ENCODE measurements around the gene SOS2. TPM values are rescaled to one million over a fixed set of nuclear protein-coding genes. Genes with fewer than 3 reads are reported as not detected.
A peak's percentile ranks its signal among the peaks of the same experiment; 100 is the strongest.

The SOS2 gene
- total RNA-seq, 1 donor from 2014 or later, result 81.9 TPM

- DNase-seq (ENCODE audit: low spot score in 2 of 2) (no peak), FAIRE-seq (no peak)
Observed at GRCh38 chr14:50121486-50121885, 109.9 kb downstream of the SOS2 start.

GRCh38 chr14:50117456-50117855 lies 113.9 kb downstream of the SOS2 start:
- no peak for FAIRE-seq
- no peak for DNase-seq (ENCODE audit: low spot score in 2 of 2)

GRCh38 chr14:50116966-50117365 lies 114.4 kb downstream of the SOS2 start:
- DNase-seq (ENCODE audit: low spot score in 2 of 2), result no peak
- FAIRE-seq, result no peak

- no peak for FAIRE-seq
- DNase-seq (ENCODE audit: low spot score in 2 of 2), result peak; percentile 87 to 88
Observed at GRCh38 chr14:50116181-50116956, 115.0 kb downstream of the SOS2 start, which contains the start of gene VCPKMT. Gene VCPKMT (minus strand): TSS chr14:50116572. CDS start chr14:50116552, 20 bp downstream.

- DNase-seq (ENCODE audit: low spot score in 2 of 2) (no peak), FAIRE-seq (no peak)
Observed at GRCh38 chr14:50113381-50114035, 117.9 kb downstream of the SOS2 start.

GRCh38 chr14:50110323-50111037 lies 120.9 kb downstream of the SOS2 start:
- DNase-seq (ENCODE audit: low spot score in 2 of 2) (no peak), FAIRE-seq (no peak)

- DNase-seq (ENCODE audit: low spot score in 2 of 2) (no peak), FAIRE-seq (no peak)
Observed at GRCh38 chr14:50109342-50109741, 122.0 kb downstream of the SOS2 start.

GRCh38 chr14:50107850-50108249 lies 123.5 kb downstream of the SOS2 start:
- DNase-seq (ENCODE audit: low spot score in 2 of 2), result no peak
- no peak for FAIRE-seq

- FAIRE-seq (no peak), DNase-seq (ENCODE audit: low spot score in 2 of 2) (no peak)
Observed at GRCh38 chr14:50106178-50106577, 125.2 kb downstream of the SOS2 start.

- DNase-seq (ENCODE audit: low spot score in 2 of 2) (no peak), FAIRE-seq (no peak)
Observed at GRCh38 chr14:50103558-50103957, 127.8 kb downstream of the SOS2 start.

- no peak for FAIRE-seq
- no peak for DNase-seq (ENCODE audit: low spot score in 2 of 2)
Observed at GRCh38 chr14:50101417-50101816, 130.0 kb downstream of the SOS2 start.

GRCh38 chr14:50100805-50101204 lies 130.6 kb downstream of the SOS2 start:
- no peak for DNase-seq (ENCODE audit: low spot score in 2 of 2)
- no peak for FAIRE-seq

- no peak for FAIRE-seq
Observed at GRCh38 chr14:50099335-50099734, 132.0 kb downstream of the SOS2 start.

GRCh38 chr14:50095895-50096294 lies 135.5 kb downstream of the SOS2 start:
- DNase-seq (ENCODE audit: low spot score in 2 of 2) (no peak), FAIRE-seq (no peak)

More at GRCh38 chr14:50099335-50099734, 132.0 kb downstream of the SOS2 start:
- DNase-seq (ENCODE audit: low spot score in 2 of 2), result no peak

- no peak for FAIRE-seq
- DNase-seq (ENCODE audit: low spot score in 2 of 2), result no peak
Observed at GRCh38 chr14:50094056-50094755, 137.2 kb downstream of the SOS2 start.

- no peak for FAIRE-seq
- DNase-seq (ENCODE audit: low spot score in 2 of 2), result no peak
Observed at GRCh38 chr14:50093496-50093895, 137.9 kb downstream of the SOS2 start.

- no peak for DNase-seq (ENCODE audit: low spot score in 2 of 2)
- FAIRE-seq, result no peak
Observed at GRCh38 chr14:50092006-50092555, 139.3 kb downstream of the SOS2 start.

- no peak for FAIRE-seq
- DNase-seq (ENCODE audit: low spot score in 2 of 2), result no peak
Observed at GRCh38 chr14:50091240-50091913, 140.0 kb downstream of the SOS2 start.

- FAIRE-seq, result no peak
Observed at GRCh38 chr14:50089208-50089607, 142.2 kb downstream of the SOS2 start.

GRCh38 chr14:50088731-50089130 lies 142.6 kb downstream of the SOS2 start:
- FAIRE-seq, result no peak
- DNase-seq (ENCODE audit: low spot score in 2 of 2), result no peak

More at GRCh38 chr14:50089208-50089607, 142.2 kb downstream of the SOS2 start:
- DNase-seq (ENCODE audit: low spot score in 2 of 2), result no peak
